ENCODE data around the gene PTPRE. TPM values are rescaled to one million over a fixed set of nuclear protein-coding genes. Genes with fewer than 3 reads are reported as not detected.

The PTPRE gene
- total RNA-seq, 1 experiment from 2014 or later, result 2.6 TPM

GRCh38 chr10:128046156-128046952, 139.5 kb downstream of the PTPRE start:
- no peak for DNase-seq (ENCODE audit: low read depth)

GRCh38 chr10:128046953-128047290, 140.0 kb downstream of the PTPRE start:
- no peak for DNase-seq (ENCODE audit: low read depth)

GRCh38 chr10:128047351-128047750, 140.4 kb downstream of the PTPRE start:
- DNase-seq (ENCODE audit: low read depth), result peak; percentile 47

DNA sequence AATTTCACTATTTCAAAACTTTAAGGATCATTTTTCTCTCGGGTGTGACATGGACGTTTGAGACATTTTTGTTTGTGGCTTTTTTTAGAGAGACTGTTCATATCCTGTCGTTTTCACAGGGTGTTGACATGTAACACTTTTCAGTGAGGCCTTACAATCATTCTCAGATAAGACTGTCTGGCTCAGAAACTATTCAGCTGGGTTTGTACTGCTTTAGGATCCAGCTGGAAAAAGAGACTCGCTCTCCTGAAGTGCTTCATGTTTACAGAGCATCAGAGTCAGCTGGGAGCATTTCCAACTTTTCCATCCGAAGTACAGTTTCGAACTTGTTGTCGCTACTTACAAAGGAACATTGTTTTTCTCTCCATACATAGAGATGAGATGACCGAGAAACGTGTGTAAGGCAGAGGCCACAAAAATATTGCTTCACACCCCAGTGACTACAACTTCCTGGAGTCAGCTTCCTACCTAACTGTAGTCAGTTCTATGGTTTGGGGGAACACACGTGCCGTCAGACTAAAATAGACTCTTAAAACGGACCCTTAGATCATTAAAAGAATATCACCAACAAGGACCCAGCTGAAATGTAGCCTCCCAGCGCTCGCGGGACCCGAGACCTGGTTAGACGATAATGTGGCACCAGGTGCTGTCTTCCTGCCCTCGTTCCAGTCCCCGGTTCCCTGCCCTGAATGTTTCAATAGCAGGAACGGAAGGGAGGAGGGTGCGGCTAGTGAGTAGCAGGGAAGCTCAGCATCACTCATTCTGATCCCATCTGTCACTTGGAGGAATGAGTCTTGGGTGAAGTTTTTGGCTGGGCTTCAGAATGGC, 141.3 kb downstream of the PTPRE start:
- peak; percentile 11 for DNase-seq (ENCODE audit: low read depth)

GRCh38 chr10:128048819-128049210, 141.9 kb downstream of the PTPRE start:
- no peak for DNase-seq (ENCODE audit: low read depth)

GRCh38 chr10:128049226-128050120, 142.6 kb downstream of the PTPRE start:
- no peak for DNase-seq (ENCODE audit: low read depth)

DNA sequence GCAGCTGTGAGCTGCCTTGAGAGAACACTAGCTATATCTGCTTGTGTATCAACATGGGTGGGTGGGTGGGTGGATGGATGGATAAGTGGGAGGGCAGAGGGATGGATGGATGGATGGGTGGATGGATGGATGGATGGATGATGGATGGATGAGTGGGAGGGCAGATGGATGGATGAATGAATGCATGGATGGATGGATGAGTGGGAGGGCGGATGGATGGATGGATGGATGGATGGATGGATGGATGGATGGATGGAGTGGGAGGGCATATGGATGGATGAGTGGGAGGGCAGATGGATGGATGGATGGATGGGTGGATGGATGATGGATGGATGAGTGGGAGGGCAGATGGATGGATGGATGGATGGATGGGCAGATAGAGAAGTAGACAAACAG, 143.2 kb downstream of the PTPRE start:
- no peak for DNase-seq (ENCODE audit: low read depth)

- DNase-seq (ENCODE audit: low read depth), result no peak
These were observed 144.0 kb downstream of the PTPRE start for GRCh38 chr10:128050936-128051335.

- DNase-seq (ENCODE audit: low read depth), result no peak
These were observed 144.6 kb downstream of the PTPRE start for GRCh38 chr10:128051548-128051947.

DNA sequence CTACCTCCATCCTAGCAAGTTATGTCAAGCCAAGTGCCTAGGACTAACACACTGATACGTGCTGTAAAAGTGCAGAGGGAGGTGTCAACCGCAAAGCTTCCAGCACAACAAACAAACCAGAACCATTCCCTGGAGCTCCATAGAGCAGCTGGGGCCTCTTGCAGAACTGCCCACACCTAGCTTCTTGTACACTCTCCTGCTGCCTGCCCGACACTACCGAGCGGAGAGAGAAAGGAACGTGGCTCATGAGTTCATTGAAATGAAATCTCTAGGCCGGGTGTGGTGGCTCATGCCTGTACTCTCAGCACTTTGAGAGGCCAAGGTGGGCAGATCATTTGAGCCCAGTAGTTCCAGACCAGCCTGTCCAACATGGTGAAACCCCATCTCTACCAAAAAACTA, 145.8 kb downstream of the PTPRE start:
- DNase-seq (ENCODE audit: low read depth), result no peak

DNA sequence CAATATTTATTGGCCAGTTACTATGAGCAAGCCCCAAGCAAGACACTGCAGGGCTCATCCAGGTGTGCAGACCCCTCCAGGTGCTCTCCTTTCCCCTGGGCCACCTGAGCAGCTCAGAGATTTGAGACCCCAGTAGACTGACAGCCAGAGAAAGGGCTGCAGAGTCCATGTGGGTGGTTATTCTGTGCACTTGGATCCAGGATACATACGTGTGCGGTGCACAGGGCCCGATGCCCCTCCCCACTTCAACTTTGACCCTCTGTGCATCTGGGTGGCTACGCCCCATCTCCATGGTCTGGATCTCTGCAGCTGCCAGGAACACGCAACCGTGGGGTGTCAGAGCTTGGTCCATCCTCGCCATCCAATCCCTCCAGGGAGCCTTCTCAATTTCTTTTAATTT, 146.5 kb downstream of the PTPRE start:
- DNase-seq (ENCODE audit: low read depth), result no peak

GRCh38 chr10:128054163-128054970, 147.5 kb downstream of the PTPRE start:
- DNase-seq (ENCODE audit: low read depth), result no peak

DNA sequence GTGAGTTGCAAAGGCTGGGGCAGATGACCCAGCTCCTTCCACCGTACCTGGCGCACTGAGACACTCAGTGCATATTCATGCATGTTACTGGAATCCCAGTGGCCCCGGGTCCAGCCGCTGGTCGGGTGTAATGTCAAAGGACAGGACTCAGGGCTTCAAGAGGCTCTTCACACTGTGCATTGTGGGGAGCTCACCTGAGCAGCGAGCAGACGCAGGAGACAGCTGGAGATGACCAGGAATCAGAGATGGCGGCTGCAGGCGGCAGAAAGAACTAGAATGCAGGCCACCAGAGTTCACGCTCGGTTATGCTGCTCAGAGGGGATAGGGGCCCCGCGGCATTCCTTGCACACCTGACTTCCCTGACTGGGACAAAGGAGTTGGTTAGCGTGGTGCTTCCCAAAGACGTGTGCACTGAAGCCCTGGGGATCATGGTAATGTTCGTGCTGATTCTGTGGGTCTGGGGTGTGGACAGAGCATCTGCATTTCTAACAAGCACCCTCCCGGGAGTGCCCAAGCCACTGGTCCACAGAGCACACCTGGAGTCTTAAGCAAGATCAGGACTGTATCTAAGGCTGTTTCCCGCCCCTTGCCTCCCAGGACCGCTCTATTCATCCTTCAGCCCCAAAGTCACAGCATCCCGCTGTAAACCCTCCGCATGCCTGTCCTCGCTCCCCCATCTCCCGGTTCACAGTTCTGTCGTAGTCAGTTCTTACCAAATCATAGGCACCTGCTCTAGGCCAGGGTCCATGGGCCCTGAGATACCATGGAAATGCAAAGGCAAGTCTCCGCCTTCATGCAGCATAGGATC, 148.4 kb downstream of the PTPRE start:
- DNase-seq (ENCODE audit: low read depth), result no peak

DNA sequence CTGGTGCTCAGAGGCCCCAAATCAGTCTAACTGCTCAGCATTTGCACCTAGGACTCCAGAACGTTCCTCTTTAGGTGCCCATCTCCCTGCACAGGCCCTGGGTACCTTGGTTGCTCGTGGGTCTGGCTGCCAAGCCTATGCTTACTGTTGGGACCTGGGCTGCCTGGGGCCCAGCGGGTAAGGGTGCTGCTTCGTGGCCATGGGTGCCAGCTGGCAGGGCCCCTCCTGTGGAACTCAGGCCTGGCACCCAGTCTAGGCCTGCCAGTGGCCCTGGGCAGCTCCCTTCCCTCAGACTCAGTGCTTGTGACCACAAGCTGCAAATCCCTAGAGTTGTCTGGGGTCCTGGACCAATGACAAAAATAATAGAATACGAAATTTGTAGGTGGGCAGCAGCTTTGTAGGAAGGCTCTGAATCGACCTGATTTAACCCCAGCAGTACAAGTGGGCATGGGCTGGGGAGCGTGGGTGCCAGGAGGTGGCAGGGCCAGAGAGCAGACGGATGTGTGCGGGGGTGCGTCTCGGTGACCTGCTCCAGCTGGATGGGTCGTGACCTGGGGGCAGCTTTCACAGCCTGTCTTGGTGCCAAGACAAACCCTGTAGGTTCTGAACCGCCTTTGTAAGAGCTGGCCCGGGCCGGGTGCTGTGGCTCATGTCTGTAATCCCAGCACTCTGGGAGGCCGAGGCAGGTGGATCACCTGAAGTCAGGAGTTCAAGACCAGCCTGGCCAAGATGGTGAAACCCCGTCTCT, 149.6 kb downstream of the PTPRE start:
- no peak for DNase-seq (ENCODE audit: low read depth)

DNA sequence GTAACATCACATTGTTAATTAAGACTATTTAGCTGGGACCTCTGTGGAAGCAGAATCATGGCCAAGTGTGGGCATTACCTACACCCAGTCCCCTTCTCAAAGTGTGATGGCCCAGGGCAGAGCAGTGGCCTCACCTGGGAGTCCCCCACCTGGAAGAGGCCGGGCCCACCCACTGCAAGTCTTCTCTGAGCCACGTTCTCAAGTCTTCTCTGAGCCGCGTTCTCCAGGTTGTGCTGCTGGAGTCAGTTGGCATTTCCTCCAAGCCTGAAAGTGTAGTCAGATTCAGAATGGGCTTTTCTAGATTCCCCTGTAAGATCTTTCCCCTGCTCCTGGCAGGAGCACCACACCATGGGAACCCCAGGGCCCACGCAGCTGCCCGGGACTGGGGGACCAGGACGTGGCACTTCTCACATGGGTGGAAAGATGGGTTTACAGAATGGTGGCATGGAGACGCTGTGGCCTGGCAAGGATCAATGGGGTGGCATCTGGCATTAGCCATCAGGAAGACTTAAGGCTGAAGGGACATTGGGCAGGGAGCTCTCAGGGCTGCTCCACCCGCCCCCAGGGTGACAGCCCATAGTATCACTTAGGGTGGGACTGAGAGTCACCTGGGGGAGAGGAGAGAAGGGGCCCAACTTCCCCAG, 151.3 kb downstream of the PTPRE start:
- no peak for DNase-seq (ENCODE audit: low read depth)

DNA sequence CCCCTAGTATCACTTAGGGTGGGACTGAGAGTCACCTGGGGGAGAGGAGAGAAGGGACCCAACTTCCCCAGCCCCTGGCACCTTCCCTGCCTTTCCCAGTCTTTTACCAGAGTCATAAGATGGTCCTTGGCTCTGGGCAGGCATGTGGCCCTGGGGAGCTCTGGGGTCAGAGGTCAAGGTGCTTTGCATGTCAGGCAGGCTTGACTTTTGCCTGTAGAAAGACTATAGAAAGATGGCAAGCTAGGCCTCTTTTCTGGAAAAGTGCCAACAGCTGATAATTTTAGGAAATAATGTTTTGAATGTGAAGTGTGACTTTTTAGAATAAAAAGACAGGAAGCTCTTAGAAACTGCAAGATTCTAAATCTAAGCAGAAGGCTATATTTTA, 151.8 kb downstream of the PTPRE start:
- no peak for DNase-seq (ENCODE audit: low read depth)

DNA sequence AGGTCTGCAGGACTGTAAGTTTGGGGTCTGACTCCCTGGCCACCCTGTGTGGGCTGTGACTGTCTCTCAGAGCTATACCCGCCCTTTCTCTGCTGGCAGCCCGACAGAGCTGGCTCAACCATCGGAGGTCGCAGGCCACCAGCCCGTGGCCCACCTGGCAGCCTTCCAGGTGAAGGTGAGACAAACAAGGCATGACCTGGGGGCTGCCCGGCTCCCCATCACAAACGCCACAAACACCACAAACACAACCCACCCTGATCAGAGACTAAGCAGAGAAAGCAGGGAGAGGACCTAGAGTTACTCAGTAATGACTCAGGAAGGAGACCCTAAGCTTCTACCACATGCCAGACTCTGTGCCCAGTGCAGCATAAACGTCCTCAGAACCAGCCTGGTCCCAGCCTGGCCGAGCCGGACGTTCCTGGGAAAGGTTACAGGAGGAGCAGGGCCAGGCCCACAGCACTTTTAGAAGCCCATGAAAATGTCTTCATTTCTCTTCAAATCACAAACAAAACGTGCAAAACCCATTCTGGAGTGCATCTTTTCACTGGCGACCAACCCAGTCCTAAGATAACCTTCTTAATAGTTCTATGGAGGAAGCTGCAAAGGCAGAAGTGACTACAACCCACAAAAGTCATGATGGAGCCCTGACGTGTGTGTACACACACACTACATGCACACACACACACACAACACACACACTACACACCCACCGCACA, 152.5 kb downstream of the PTPRE start:
- DNase-seq (ENCODE audit: low read depth), result no peak

GRCh38 chr10:128059982-128060293, 153.0 kb downstream of the PTPRE start:
- no peak for DNase-seq (ENCODE audit: low read depth)
